SU-DHL-6 (cell line): ENCODE measurements around the gene LGALS4.

Experiments used
- EZH2phosphoT487 ChIP-seq: fragments of 200-600 bp; sonication (generic), shearing (Covaris generic); conservative IDR thresholded peaks from 2 replicates; pipeline ENCODE4 v1.6.1; 2018; ENCODE audit warnings: mild to moderate bottlenecking, antibody characterized with exemption, low read length, moderate library complexity, mixed read lengths
- TF ChIP-seq, protein P1 (sequence below): fragments of 200-600 bp; sonication (generic); IDR thresholded peaks from one replicate; pipeline ENCODE4 v1.5.1; 2017; ENCODE audit warnings: antibody characterized with exemption, mild to moderate bottlenecking, low read length, moderate library complexity; ENCODE audit not compliant: insufficient read depth, poor library complexity, severe bottlenecking

DNA sequence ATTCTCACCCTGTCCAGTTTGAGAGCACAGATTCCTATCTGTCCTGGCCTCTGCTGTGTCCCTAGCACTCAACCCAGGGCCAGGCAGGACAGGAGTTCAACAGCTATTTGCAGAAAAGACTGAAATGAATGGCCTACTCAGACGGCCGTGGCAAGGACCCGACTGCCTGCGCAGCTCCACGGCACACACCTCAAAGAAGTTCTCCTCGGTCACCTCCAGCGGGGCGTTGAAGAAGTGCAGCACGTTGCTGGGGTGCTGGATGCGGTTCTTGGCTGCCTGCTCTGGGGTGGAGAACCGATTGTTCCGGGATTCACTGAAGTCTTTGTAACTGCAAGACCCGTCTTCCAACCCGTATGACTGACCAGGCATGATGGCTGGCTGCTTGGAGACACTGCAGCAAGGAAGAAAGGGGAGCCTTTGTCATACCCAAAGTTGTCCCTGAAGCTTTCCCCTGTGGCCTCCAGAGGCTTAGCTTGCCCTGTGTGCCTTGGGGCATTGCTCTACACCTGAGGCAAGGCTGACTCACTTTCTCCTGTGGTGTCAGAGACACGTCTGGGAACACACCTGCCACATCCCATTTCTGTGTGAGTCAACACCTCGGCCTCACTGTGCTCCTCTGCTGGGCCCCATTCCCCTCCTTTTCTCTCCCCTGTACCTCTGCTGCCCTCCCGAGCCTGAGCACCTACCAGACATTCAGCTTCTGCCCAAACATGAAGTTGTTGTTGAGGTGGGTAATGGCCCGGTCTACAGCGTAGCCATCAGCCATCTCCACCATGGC is 25.7 kb upstream of the LGALS4 start:
- TF ChIP-seq, protein P1, sequence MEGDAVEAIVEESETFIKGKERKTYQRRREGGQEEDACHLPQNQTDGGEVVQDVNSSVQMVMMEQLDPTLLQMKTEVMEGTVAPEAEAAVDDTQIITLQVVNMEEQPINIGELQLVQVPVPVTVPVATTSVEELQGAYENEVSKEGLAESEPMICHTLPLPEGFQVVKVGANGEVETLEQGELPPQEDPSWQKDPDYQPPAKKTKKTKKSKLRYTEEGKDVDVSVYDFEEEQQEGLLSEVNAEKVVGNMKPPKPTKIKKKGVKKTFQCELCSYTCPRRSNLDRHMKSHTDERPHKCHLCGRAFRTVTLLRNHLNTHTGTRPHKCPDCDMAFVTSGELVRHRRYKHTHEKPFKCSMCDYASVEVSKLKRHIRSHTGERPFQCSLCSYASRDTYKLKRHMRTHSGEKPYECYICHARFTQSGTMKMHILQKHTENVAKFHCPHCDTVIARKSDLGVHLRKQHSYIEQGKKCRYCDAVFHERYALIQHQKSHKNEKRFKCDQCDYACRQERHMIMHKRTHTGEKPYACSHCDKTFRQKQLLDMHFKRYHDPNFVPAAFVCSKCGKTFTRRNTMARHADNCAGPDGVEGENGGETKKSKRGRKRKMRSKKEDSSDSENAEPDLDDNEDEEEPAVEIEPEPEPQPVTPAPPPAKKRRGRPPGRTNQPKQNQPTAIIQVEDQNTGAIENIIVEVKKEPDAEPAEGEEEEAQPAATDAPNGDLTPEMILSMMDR: no peak
- no peak for TF ChIP-seq EZH2phosphoT487
